Endothelial cell (in vitro differentiated cells): ENCODE data around the gene DIAPH2. TPM values are rescaled to one million over a fixed set of nuclear protein-coding genes. Genes with fewer than 3 reads are reported as not detected.

Experiments
- DNase-seq: peaks from one replicate; pipeline ENCODE4 v3.0.0; 2021; ENCODE audit warnings: low spot score
- H3K27ac Mint-ChIP-seq: one replicate; pipeline ENCODE4 v1.8.0; 2021; ENCODE audit warnings: mixed read lengths, inconsistent platforms; ENCODE audit not compliant: unreplicated experiment
- H3K27me3 Mint-ChIP-seq: one replicate; pipeline ENCODE4 v1.8.0; 2021; ENCODE audit warnings: mild to moderate bottlenecking, moderate library complexity, mixed read lengths, inconsistent platforms; ENCODE audit not compliant: unreplicated experiment
- H3K36me3 Mint-ChIP-seq: one replicate; pipeline ENCODE4 v1.8.0; 2021; ENCODE audit warnings: mild to moderate bottlenecking, low read depth, mixed read lengths, inconsistent platforms; ENCODE audit not compliant: unreplicated experiment
- H3K4me1 Mint-ChIP-seq: one replicate; pipeline ENCODE4 v1.8.0; 2021; ENCODE audit warnings: mild to moderate bottlenecking, mixed read lengths, inconsistent platforms; ENCODE audit not compliant: unreplicated experiment
- H3K4me3 Mint-ChIP-seq: one replicate; pipeline ENCODE4 v1.8.0; 2021; ENCODE audit warnings: mild to moderate bottlenecking, mixed read lengths, inconsistent platforms; ENCODE audit not compliant: unreplicated experiment
- H3K9me3 Mint-ChIP-seq: one replicate; pipeline ENCODE4 v1.8.0; 2021; ENCODE audit warnings: mixed read lengths, inconsistent platforms; ENCODE audit not compliant: unreplicated experiment
- total RNA-seq: library from RNA; stranded (reverse); fragmentation: NEBNext Ultra II Directional; extraction: Animal tissue kit (Norgen Biotek cat#: 25700); gene quantifications from one replicate; pipeline ENCODE4 v1.2.1, GENCODE V29; 2021; ENCODE audit not compliant: unreplicated experiment
- TF ChIP-seq, protein P1 (sequence below): fragments of 200-600 bp; sonication (generic); IDR thresholded peaks from one replicate; pipeline ENCODE4 v1.5.0; 2021; ENCODE audit warnings: antibody characterized with exemption; ENCODE audit not compliant: unreplicated experiment

Gene DIAPH2
- total RNA-seq, 1 donor from 2014 or later: 45.3 TPM

DNA sequence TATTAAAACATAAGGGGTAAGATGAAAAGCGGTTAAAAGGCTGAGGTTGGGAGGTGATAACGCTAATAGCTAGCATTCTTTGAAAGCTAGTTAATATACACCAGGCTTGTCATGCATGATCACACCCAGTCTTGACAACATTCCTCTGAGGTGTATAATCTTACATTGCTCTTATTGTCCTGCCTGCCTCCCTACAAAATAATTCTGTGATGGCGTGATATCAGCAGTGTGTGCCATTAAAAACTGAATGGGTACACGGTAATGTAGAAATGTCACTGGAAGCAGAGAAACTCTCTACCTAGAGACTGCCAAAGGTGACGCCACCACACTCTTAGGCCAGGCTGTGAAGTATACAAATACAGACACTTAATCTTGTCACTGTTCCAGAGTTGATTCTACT, 68.1 kb downstream of the DIAPH2 start:
- no peak overlapping the region for H3K27ac Mint-ChIP-seq
- H3K27me3 Mint-ChIP-seq: no peaks in the 10 kb centered on the region
- H3K4me1 Mint-ChIP-seq: no peaks in the 10 kb centered on the region
- H3K4me3 Mint-ChIP-seq: no peak overlapping the region
- H3K36me3 Mint-ChIP-seq: peaks cover 4% of the 10 kb centered on the region
- DNase-seq: no peak
- H3K9me3 Mint-ChIP-seq: no peaks in the 10 kb centered on the region
- TF ChIP-seq, protein P1, sequence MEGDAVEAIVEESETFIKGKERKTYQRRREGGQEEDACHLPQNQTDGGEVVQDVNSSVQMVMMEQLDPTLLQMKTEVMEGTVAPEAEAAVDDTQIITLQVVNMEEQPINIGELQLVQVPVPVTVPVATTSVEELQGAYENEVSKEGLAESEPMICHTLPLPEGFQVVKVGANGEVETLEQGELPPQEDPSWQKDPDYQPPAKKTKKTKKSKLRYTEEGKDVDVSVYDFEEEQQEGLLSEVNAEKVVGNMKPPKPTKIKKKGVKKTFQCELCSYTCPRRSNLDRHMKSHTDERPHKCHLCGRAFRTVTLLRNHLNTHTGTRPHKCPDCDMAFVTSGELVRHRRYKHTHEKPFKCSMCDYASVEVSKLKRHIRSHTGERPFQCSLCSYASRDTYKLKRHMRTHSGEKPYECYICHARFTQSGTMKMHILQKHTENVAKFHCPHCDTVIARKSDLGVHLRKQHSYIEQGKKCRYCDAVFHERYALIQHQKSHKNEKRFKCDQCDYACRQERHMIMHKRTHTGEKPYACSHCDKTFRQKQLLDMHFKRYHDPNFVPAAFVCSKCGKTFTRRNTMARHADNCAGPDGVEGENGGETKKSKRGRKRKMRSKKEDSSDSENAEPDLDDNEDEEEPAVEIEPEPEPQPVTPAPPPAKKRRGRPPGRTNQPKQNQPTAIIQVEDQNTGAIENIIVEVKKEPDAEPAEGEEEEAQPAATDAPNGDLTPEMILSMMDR: no peak

DNA sequence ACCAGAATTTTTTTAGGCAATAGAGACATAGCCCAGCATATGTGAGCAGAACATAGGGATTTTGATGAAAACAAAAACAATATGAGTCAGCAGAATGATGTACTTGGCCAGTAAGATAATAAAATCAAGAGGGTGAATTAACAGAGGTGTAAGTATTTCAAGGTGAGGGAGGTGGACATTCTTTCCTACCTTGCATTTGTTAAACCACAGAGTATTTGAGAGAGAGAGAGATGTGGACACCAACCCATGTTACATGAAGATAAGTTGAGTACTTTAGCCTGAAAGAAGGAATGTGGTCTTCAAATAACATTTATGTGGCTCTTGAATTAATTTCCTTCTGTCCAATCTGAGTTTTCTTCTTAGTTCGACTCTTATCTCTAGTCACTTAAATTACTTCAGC, 68.6 kb downstream of the DIAPH2 start:
- peaks cover 4% of the 10 kb centered on the region for H3K36me3 Mint-ChIP-seq
- no peaks in the 10 kb centered on the region for H3K27me3 Mint-ChIP-seq
- H3K9me3 Mint-ChIP-seq: no peaks in the 10 kb centered on the region
- H3K4me3 Mint-ChIP-seq: no peak overlapping the region
- no peak overlapping the region for H3K27ac Mint-ChIP-seq
- TF ChIP-seq, protein P1: no peak
- no peaks in the 10 kb centered on the region for H3K4me1 Mint-ChIP-seq
- no peak for DNase-seq

DNA sequence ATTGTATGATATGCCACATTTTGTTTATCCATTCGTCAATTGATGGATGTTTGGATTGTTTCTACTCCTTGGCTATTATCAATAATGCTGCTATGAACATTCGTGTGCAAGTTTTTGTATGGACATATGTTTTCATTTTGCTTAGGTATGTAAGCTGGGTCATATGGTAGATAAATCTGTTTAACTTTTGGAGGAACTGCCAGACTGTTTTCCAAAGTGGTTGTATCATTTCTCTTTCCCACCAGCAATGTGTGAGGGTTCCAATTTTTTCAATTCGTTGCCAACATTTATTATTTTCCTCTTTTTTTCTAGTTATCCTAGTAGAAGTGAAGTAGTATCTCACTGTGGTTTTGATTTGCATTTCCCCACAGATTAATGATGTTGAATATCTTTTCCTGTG, 71.8 kb downstream of the DIAPH2 start:
- no peak overlapping the region for H3K27ac Mint-ChIP-seq
- no peaks in the 10 kb centered on the region for H3K9me3 Mint-ChIP-seq
- H3K36me3 Mint-ChIP-seq: peaks cover 4% of the 10 kb centered on the region
- H3K27me3 Mint-ChIP-seq: no peaks in the 10 kb centered on the region
- TF ChIP-seq, protein P1: no peak
- no peak overlapping the region for H3K4me3 Mint-ChIP-seq
- H3K4me1 Mint-ChIP-seq: no peaks in the 10 kb centered on the region
- no peak for DNase-seq

DNA sequence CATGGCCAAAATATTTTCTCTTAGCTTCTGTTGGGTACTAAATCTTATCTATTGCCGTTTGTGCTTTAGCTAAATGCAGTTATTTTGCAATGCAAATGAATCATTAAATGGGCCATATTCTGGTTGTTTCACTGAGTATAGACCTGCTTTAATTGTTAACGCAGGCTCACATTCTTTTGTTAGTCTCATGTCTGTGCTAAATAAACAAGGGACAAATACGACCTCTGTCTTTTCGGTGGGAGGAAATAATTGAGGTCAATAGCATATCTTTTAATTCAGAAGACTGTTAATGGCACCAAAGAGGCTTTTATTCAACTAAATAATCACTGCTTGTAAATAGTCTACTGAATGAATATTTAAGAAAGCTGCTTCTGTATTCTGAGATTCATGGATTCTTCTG, 76.9 kb downstream of the DIAPH2 start:
- no peak overlapping the region for H3K4me3 Mint-ChIP-seq
- H3K4me1 Mint-ChIP-seq: no peaks in the 10 kb centered on the region
- TF ChIP-seq, protein P1: no peak
- H3K9me3 Mint-ChIP-seq: no peaks in the 10 kb centered on the region
- peaks cover 1% of the 10 kb centered on the region for H3K27me3 Mint-ChIP-seq
- H3K27ac Mint-ChIP-seq: no peak overlapping the region
- no peak for DNase-seq
- no peaks in the 10 kb centered on the region for H3K36me3 Mint-ChIP-seq

DNA sequence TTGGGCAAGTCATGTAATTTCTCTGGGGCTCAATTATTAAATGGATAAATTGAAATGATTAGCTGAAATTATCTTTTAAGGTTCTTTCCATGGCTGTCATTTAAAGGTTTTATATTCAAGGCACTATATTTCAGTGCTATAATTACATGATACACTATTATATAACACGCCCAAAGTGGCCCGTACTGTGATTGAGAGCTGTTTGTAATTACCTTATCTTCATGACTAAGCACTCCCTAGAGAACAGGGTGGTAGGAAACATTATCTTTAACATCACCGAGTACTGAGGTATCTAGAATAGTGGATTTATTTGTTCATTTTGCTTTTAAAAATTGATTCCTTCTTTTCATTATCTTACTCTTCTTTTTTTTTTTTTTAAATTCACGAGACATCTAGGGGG, 79.0 kb downstream of the DIAPH2 start:
- peaks cover 1% of the 10 kb centered on the region for H3K27me3 Mint-ChIP-seq
- no peaks in the 10 kb centered on the region for H3K9me3 Mint-ChIP-seq
- no peak for DNase-seq
- no peaks in the 10 kb centered on the region for H3K36me3 Mint-ChIP-seq
- TF ChIP-seq, protein P1: no peak
- H3K4me3 Mint-ChIP-seq: no peak overlapping the region
- no peak overlapping the region for H3K27ac Mint-ChIP-seq
- H3K4me1 Mint-ChIP-seq: no peaks in the 10 kb centered on the region
